Prostate gland (tissue), 2 donors: Measurements from ENCODE around the gene LANCL2. TPM values are rescaled to one million over a fixed set of nuclear protein-coding genes. Genes with fewer than 3 reads are reported as not detected.

Experiments
- DNase-seq: peaks from one replicate; pipeline ENCODE4 v3.0.0-alpha.2; 2019; ENCODE audit warnings: low spot score
- H3K27ac ChIP-seq, 2 donors: fragments of 200-600 bp; sonication (generic); 2 replicates each; pipeline ENCODE4 v1.5.1; 2017 to 2019
- H3K27me3 ChIP-seq: fragments of 200-600 bp; sonication (generic); replicated peaks from 2 replicates; pipeline ENCODE4 v1.5.1; 2019; ENCODE audit not compliant: insufficient read depth
- H3K36me3 ChIP-seq, 2 donors: fragments of 200-600 bp; sonication (generic); 1 replicate in 1 of 2; 2 replicates in 1 of 2; pipeline versions ENCODE4 v1.5.1 to v1.8.1; 2017 to 2019
- H3K4me1 ChIP-seq: fragments of 200-600 bp; sonication (generic); replicated peaks from 2 replicates; pipeline ENCODE4 v1.5.1; 2019
- H3K4me3 ChIP-seq, 2 donors: fragments of 200-600 bp; sonication (generic); 2 replicates each; pipeline ENCODE4 v1.5.1; 2017 to 2019
- H3K9me3 ChIP-seq: fragments of 200-600 bp; sonication (generic); 2 replicates; pipeline ENCODE4 v1.5.1; 2017
- POLR2A ChIP-seq: fragments of 450-650 bp; IDR thresholded peaks from one replicate; pipeline ENCODE4 v1.6.1; 2016; ENCODE audit warnings: antibody characterized with exemption, mild to moderate bottlenecking
- POLR2AphosphoS5 ChIP-seq: sonication (generic); formaldehyde crosslinking; IDR thresholded peaks from one replicate; pipeline ENCODE4 v1.6.1; 2017; ENCODE audit warnings: antibody characterized with exemption
- WGBS: methylation state at CpG from one replicate; pipeline ENCODE4 v1.1.5; 2018; 5-methylcytosine and 5-hydroxymethylcytosine counted together
- intact Hi-C: fragments of 100-400 bp; cut with DNase I; formaldehyde crosslinking; loops from one replicate; pipeline ENCODE4 v1.14.2; 2022
- total RNA-seq, 2 donors: library from RNA; depleted of rRNA; stranded (reverse); fragments of >200 nt; gene quantifications; one replicate each; pipeline ENCODE4 v1.1.0, GENCODE V29; 2016
- TF ChIP-seq, protein P1 (sequence below), 4 experiments: fragments of 200-600 bp in 2 of 4; fragments of 450-650 bp in 2 of 4; sonication (generic) in 2 of 4; IDR thresholded peaks; 1 replicate in 3 of 4; 2 replicates in 1 of 4; pipeline ENCODE4 v1.5.1; 2016 to 2019; ENCODE audit warnings: antibody characterized with exemption in 4 of 4, mild to moderate bottlenecking in 2 of 4, moderate library complexity in 2 of 4

The LANCL2 gene
- total RNA-seq, 2 donors from 2014 or later: 17.7 to 26.9 TPM

- Histone ChIP-seq H3K27me3 (no peaks in the 10 kb centered on the region), H3K4me1 (no peaks in the 10 kb centered on the region), H3K36me3 (no peaks in the 10 kb centered on the region), H3K4me3 (peak overlapping the region; percentile 68 to 83), H3K27ac (peak overlapping the region; percentile 95 to 98), H3K9me3 (no peaks in the 10 kb centered on the region)
- intact Hi-C loops: loop anchor here (10.0 kb wide), 2 partner anchors 209 to 341 kb away; partner anchors contain the start of gene VOPP1
- WGBS: 0% methylated on average over 98 of the region's 101 CpGs
- peak; percentile 94 for DNase-seq
- TF ChIP-seq POLR2AphosphoS5 (peak; percentile 87), POLR2A (peak; percentile 59)
- TF ChIP-seq, protein P1, sequence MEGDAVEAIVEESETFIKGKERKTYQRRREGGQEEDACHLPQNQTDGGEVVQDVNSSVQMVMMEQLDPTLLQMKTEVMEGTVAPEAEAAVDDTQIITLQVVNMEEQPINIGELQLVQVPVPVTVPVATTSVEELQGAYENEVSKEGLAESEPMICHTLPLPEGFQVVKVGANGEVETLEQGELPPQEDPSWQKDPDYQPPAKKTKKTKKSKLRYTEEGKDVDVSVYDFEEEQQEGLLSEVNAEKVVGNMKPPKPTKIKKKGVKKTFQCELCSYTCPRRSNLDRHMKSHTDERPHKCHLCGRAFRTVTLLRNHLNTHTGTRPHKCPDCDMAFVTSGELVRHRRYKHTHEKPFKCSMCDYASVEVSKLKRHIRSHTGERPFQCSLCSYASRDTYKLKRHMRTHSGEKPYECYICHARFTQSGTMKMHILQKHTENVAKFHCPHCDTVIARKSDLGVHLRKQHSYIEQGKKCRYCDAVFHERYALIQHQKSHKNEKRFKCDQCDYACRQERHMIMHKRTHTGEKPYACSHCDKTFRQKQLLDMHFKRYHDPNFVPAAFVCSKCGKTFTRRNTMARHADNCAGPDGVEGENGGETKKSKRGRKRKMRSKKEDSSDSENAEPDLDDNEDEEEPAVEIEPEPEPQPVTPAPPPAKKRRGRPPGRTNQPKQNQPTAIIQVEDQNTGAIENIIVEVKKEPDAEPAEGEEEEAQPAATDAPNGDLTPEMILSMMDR (IDR thresholded peaks at IDR 0.05): peak; percentile 22 to 51 (median 40)
Measured at GRCh38 chr7:55365675-55366460, 731 bp downstream of the LANCL2 start.

GRCh38 chr7:55366461-55367070, 1.4 kb downstream of the LANCL2 start:
- no peak for DNase-seq
- intact Hi-C loops: loop anchor here (10.0 kb wide), 2 partner anchors 208 to 342 kb away; partner anchors contain the start of gene VOPP1
- peak overlapping the region; percentile 95 to 98 for H3K27ac ChIP-seq
- 1% methylated on average over 32 of the region's 32 CpGs for WGBS
- no peaks in the 10 kb centered on the region for H3K4me1 ChIP-seq
- no peaks in the 10 kb centered on the region for H3K27me3 ChIP-seq
- H3K36me3 ChIP-seq: no peaks in the 10 kb centered on the region
- no peak for TF ChIP-seq POLR2AphosphoS5
- no peak for TF ChIP-seq POLR2A
- TF ChIP-seq, protein P1 (IDR thresholded peaks at IDR 0.05): no peak
- H3K9me3 ChIP-seq: no peaks in the 10 kb centered on the region
- peak overlapping the region; percentile 68 to 83 for H3K4me3 ChIP-seq

DNA sequence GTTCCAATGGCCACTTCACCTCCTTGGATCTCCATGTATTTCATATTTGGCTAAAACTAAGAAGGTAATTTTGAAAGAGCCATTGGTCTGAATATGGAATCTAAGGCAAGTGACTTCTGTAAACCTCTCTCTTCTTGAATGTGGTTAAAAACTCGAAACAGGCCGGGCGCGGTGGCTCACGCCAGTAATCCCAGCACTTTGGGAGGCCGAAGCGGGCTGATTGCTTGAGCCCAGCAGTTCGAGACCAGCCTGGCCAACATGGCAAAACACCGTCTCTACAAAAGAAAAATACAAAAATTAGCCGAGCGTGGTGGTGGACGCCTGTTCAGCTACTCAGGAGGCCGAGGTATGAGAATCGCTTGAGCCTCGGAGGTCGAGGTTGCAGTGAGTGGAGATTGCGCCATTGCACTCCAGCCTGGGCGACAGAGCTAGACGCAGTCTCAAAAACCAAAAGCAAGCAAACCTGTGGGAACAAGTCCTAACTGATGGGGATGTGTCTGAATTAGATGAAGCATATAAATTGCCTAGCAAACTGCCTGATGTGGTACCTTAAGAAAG, 2.2 kb downstream of the LANCL2 start:
- Histone ChIP-seq H3K27me3 (no peaks in the 10 kb centered on the region), H3K27ac (no peak overlapping the region), H3K9me3 (no peaks in the 10 kb centered on the region), H3K4me3 (peak overlapping the region in 1 of 2 donors; percentile 83), H3K4me1 (no peaks in the 10 kb centered on the region), H3K36me3 (no peaks in the 10 kb centered on the region)
- intact Hi-C loops: loop anchor here (10.0 kb wide), 2 partner anchors 207 to 343 kb away; partner anchors contain the start of gene VOPP1
- no peak for TF ChIP-seq POLR2AphosphoS5
- no peak for TF ChIP-seq POLR2A
- TF ChIP-seq, protein P1 (IDR thresholded peaks at IDR 0.05): no peak
- 96% methylated on average over 19 of the region's 19 CpGs for WGBS
- DNase-seq: no peak

DNA sequence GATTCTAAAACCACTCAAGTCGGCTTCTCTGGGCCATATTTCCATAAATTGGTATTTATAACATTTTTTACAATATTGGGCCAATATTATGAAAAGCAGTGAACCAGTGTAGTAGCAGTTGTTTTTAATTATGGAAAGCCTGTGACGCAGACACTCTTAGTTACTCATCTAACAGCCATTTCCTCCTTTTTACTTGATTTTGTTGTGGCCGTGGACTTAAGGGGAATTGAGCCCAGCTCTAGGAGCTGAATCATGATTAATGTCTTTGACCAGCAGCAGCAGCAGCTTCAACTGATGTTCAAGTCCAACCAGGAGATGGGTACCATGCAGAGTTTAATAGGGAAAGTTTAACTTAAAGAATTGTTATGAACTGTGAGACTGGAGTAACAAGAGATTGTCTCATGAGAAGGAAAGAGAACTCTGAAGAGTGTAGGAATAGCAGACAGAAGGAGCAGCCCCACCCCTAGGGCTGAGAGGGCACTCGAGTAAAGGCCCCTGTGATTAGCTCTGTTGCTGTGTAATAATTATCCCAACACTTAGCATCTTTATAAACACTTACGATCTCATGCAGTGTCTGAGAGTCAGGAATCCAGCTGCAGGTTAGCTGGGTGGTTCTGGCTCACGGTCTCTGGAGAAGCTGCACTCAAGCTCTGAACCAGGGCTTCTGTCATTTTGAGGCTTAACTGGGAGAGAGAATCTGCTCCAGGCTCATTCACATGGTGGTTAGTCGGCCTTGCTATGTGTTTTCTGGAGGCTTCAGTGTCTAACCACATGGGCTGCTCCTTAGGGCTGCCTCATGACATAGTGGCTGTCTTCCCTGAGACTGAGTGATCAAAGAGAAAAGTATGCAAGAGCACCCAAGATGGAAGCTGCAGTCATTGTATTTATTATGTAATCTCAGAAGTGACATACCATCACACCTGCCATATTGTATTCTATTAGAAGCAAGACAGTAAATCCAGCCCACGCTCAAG, 4.6 kb downstream of the LANCL2 start:
- H3K4me1 ChIP-seq: no peaks in the 10 kb centered on the region
- 84% methylated on average over 8 of the region's 8 CpGs for WGBS
- no peaks in the 10 kb centered on the region for H3K27me3 ChIP-seq
- no peak for DNase-seq
- no peak overlapping the region for H3K4me3 ChIP-seq
- H3K27ac ChIP-seq: no peak overlapping the region
- H3K9me3 ChIP-seq: no peaks in the 10 kb centered on the region
- intact Hi-C loops: loop anchor here (10.0 kb wide), 2 partner anchors 205 to 345 kb away; partner anchors contain the start of gene VOPP1
- H3K36me3 ChIP-seq: no peaks in the 10 kb centered on the region
- TF ChIP-seq, protein P1 (IDR thresholded peaks at IDR 0.05): no peak
- TF ChIP-seq POLR2AphosphoS5 (no peak), POLR2A (no peak)
